Endothelial cell of umbilical vein (primary cell): ENCODE results near the gene OLFM1. TPM values are rescaled to one million over a fixed set of nuclear protein-coding genes. Genes with fewer than 3 reads are reported as not detected.

Experiments
- BruUV-seq: library from RNA; stranded (reverse); fragments of 400-500 nt; replicated peaks from 2 replicates; lab custom pipeline; 2021; lab: Mats Ljungman, UMichigan
- CTCF ChIA-PET: fragments of 300-600, 350-600 bp; sonication (Branson Sonifier 250); formaldehyde crosslinking; loops from one replicate; lab custom pipeline; 2021; ENCODE audit warnings: antibody characterized with exemption, inconsistent platforms; lab: Charles Lee
- POLR2A ChIA-PET: fragments of 300-600, 350-600 bp; sonication (Branson Sonifier 250); formaldehyde crosslinking; loops from one replicate; lab custom pipeline; 2021; ENCODE audit warnings: antibody characterized with exemption, inconsistent platforms; lab: Charles Lee
- DNase-seq: peaks from one replicate; pipeline ENCODE4 v3.0.0-alpha.2; 2011; ENCODE audit warnings: low read depth, low spot score
- FAIRE-seq: peaks from 2 replicates; lab custom pipeline; 2011; peaks lifted over from hg19 to GRCh38; lab: Jason Lieb, UNC
- H2AFZ ChIP-seq: 2 replicates; pipeline ENCODE4 v1.6.0; 2012; ENCODE audit warnings: low read depth, low read length, control low read depth, inconsistent platforms
- H3K27ac ChIP-seq: 2 replicates; pipeline ENCODE4 v1.5.1; 2011; ENCODE audit warnings: low read depth, mild to moderate bottlenecking, control low read depth, low read length, moderate library complexity; ENCODE audit not compliant: insufficient read depth
- H3K27me3 ChIP-seq, 2 experiments: 2 replicates each; pipeline versions ENCODE4 v1.6.0 to v1.6.1; 2011; ENCODE audit warnings: low read length in 2 of 2, mixed read lengths in 1 of 2; ENCODE audit not compliant: control insufficient read depth in 2 of 2, insufficient read depth in 2 of 2
- H3K36me3 ChIP-seq, 2 experiments: 2 replicates in 1 of 2; 3 replicates in 1 of 2; pipeline ENCODE4 v1.5.1; 2011; ENCODE audit warnings: low read length in 2 of 2, mild to moderate bottlenecking in 1 of 2, moderate library complexity in 1 of 2; ENCODE audit not compliant: control insufficient read depth in 2 of 2, insufficient read depth in 2 of 2; ENCODE audit errors: extremely low read depth in 1 of 2
- H3K4me1 ChIP-seq: 3 replicates; pipeline ENCODE4 v1.5.1; 2011; ENCODE audit warnings: mild to moderate bottlenecking, low read length; ENCODE audit not compliant: control insufficient read depth, insufficient read depth; ENCODE audit errors: extremely low read depth
- H3K4me2 ChIP-seq: 2 replicates; pipeline ENCODE4 v1.6.1; 2011; ENCODE audit warnings: low read length, control low read depth, mixed read lengths; ENCODE audit not compliant: insufficient read depth
- H3K4me3 ChIP-seq, 3 experiments: fragments of 200-600 bp in 1 of 3; sonication (generic), shearing (Covaris generic) in 1 of 3; replicated peaks in 1 of 3; 2 replicates each; pipeline ENCODE4 v1.5.1; 2011 to 2016; ENCODE audit warnings: control low read depth in 3 of 3, low read length in 3 of 3, mild to moderate bottlenecking in 2 of 3, inconsistent platforms in 1 of 3, low read depth in 1 of 3, moderate library complexity in 1 of 3; ENCODE audit not compliant: insufficient read depth in 1 of 3
- H3K79me2 ChIP-seq: 2 replicates; pipeline ENCODE4 v1.6.0; 2012; ENCODE audit warnings: low read length, inconsistent platforms; ENCODE audit not compliant: control insufficient read depth, insufficient read depth
- H3K9ac ChIP-seq: replicated peaks from 2 replicates; pipeline ENCODE3; 2011; ENCODE audit warnings: low read length, control low read depth; ENCODE audit not compliant: insufficient read depth; ENCODE audit errors: extremely low read depth
- H3K9me1 ChIP-seq: replicated peaks from 3 replicates; pipeline ENCODE4 v1.6.0; 2011; ENCODE audit warnings: mild to moderate bottlenecking, low read length; ENCODE audit not compliant: control insufficient read depth, insufficient read depth; ENCODE audit errors: extremely low read depth
- H3K9me3 ChIP-seq: replicated peaks from 2 replicates; pipeline ENCODE4 v1.5.1; 2012; ENCODE audit warnings: low read length, inconsistent platforms; ENCODE audit not compliant: control insufficient read depth, insufficient read depth
- H4K20me1 ChIP-seq: replicated peaks from 2 replicates; pipeline ENCODE3; 2011; ENCODE audit warnings: mild to moderate bottlenecking, low read length; ENCODE audit not compliant: control insufficient read depth, insufficient read depth; ENCODE audit errors: extremely low read depth
- CTCF ChIP-seq, 2 donors: IDR thresholded peaks; 1 replicate in 1 of 2; 2 replicates in 1 of 2; pipeline ENCODE4 v1.5.1; 2011; ENCODE audit warnings: low read length in 2 of 2, mild to moderate bottlenecking in 2 of 2, moderate library complexity in 2 of 2, control low read depth in 1 of 2, inconsistent platforms in 1 of 2, low read depth in 1 of 2; ENCODE audit not compliant: insufficient read depth in 1 of 2; ENCODE audit errors: extremely low read depth in 1 of 2
- EZH2 ChIP-seq: IDR thresholded peaks from 2 replicates; pipeline ENCODE4 v1.6.1; 2012; ENCODE audit warnings: borderline replicate concordance, low read depth, mild to moderate bottlenecking, moderate library complexity, low read length, inconsistent platforms; ENCODE audit not compliant: severe bottlenecking
- FOS ChIP-seq: IDR thresholded peaks from 2 replicates; pipeline ENCODE4 v1.6.1; 2011; ENCODE audit warnings: mild to moderate bottlenecking, low read length, moderate library complexity, borderline replicate concordance; ENCODE audit not compliant: insufficient read depth
- GATA2 ChIP-seq: IDR thresholded peaks from 2 replicates; pipeline ENCODE4 v1.7.0; 2011; ENCODE audit warnings: low read depth, mild to moderate bottlenecking, moderate library complexity, mixed read lengths, low read length; ENCODE audit not compliant: insufficient read length, insufficient read depth
- JUN ChIP-seq: IDR thresholded peaks from 2 replicates; pipeline ENCODE4 v1.6.1; 2011; ENCODE audit warnings: borderline replicate concordance, low read depth; ENCODE audit not compliant: insufficient read length, insufficient read depth
- MYC ChIP-seq: IDR thresholded peaks from one replicate; pipeline ENCODE4 v1.6.1; 2011; ENCODE audit warnings: mild to moderate bottlenecking, low read depth, low read length
- POLR2A ChIP-seq: IDR thresholded peaks from 2 replicates; pipeline ENCODE4 v1.6.1; 2012; ENCODE audit warnings: low read depth, mild to moderate bottlenecking, control low read depth, low read length
- POLR2AphosphoS5 ChIP-seq: IDR thresholded peaks from 2 replicates; pipeline ENCODE4 v1.6.1; 2012; ENCODE audit warnings: low read depth, mild to moderate bottlenecking, control low read depth, low read length, moderate library complexity; ENCODE audit not compliant: insufficient read depth
- dilution Hi-C: fragments of 300-500 bp; cut with MboI; formaldehyde crosslinking; loops from one replicate; pipeline ENCODE4 v1.15.0; 2019; ENCODE audit warnings: low sequenced_read_pairs; ENCODE audit not compliant: extremely low pct_ligation_motif_present
- intact Hi-C: fragments of 100-400 bp; cut with micrococcal nuclease; formaldehyde crosslinking; loops from one replicate; pipeline ENCODE4 v1.10.0; 2022
- polyA plus RNA-seq, 4 experiments: library from polyadenylated mRNA; depleted of rRNA in 3 of 4; stranded (reverse) in 3 of 4; unstranded in 1 of 4; fragments of >200 nt; gene quantifications; 2 replicates each; pipeline versions ENCODE4 v1.2.1 to v1.2.3, GENCODE V29; 2011 to 2012; ENCODE audit warnings: missing spikeins in 1 of 4
- total RNA-seq: library from RNA; stranded (reverse); gene quantifications from 2 replicates; pipeline ENCODE4 v1.2.3, GENCODE V29; 2021
- TF ChIP-seq, protein P1 (sequence below): IDR thresholded peaks from 2 replicates; pipeline ENCODE4 v1.6.1; 2011; ENCODE audit not compliant: insufficient read depth, insufficient read length

Gene OLFM1
- total and polyA plus RNA-seq, 2 donors (not counting 3 experiments of a cell fraction or from before 2014, with no cell fraction given) = 0.07 to 0.95 TPM

DNA sequence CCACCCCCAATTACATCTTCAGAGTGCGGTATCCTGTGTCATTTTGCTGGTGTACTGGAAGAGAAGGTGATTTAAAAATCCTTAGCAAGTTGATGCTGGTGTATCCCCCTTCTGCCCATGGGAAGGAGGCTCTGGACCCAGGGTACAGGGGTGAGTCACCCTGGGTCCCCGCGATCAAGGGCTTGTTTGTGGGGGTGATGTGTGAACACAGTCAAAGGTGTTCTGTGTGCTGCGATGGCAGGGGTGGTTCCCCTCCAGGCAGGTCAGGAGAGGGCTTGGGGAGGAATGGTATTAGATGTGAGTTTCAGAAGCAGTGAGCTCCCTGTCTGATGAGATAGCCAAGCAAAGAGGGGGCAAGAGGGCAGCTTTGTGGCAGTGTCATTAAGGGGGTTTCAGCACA, 28.9 kb downstream of the OLFM1 start:
- Histone ChIP-seq H3K36me3 (no peaks in the 10 kb centered on the region), H3K4me3 (no peak overlapping the region), H3K4me1 (no peaks in the 10 kb centered on the region), H2AFZ (no peak overlapping the region), H3K27ac (no peak overlapping the region), H3K9me1 (no peaks in the 10 kb centered on the region), H3K4me2 (no peak overlapping the region), H4K20me1 (no peaks in the 10 kb centered on the region), H3K9me3 (no peaks in the 10 kb centered on the region), H3K9ac (no peak overlapping the region), H3K79me2 (no peaks in the 10 kb centered on the region), H3K27me3 (no peaks in the 10 kb centered on the region)
- POLR2A ChIA-PET = no interaction called here
- FAIRE-seq (no peak), DNase-seq (no peak)
- intact Hi-C loops (no loop called here), dilution Hi-C loops (no loop called here)
- no peak for TF ChIP-seq FOS
- CTCF ChIA-PET = no interaction called here
- BruUV-seq = no TSS peak

- intact Hi-C loops = no loop called here
- no peak for DNase-seq
- Histone ChIP-seq H3K36me3 (no peaks in the 10 kb centered on the region), H3K4me2 (no peak overlapping the region), H3K4me1 (no peaks in the 10 kb centered on the region), H3K9me3 (no peaks in the 10 kb centered on the region), H3K79me2 (no peaks in the 10 kb centered on the region), H3K27me3 (no peaks in the 10 kb centered on the region), H4K20me1 (no peaks in the 10 kb centered on the region), H3K9ac (no peak overlapping the region), H3K27ac (no peak overlapping the region), H3K9me1 (no peaks in the 10 kb centered on the region), H2AFZ (no peak overlapping the region), H3K4me3 (no peak overlapping the region)
- no peak for FAIRE-seq
- no TSS peak for BruUV-seq
- TF ChIP-seq GATA2 = no peak
- TF ChIP-seq CTCF (IDR thresholded peaks at IDR 0.05; ENCODE audit: extremely low read depth in 1 of 2, insufficient read depth in 1 of 2, low read depth in 1 of 2, low read length in 2 of 2) = no peak
- TF ChIP-seq POLR2AphosphoS5 = no peak
- TF ChIP-seq MYC = no peak
- TF ChIP-seq FOS = no peak
- TF ChIP-seq, protein P1, sequence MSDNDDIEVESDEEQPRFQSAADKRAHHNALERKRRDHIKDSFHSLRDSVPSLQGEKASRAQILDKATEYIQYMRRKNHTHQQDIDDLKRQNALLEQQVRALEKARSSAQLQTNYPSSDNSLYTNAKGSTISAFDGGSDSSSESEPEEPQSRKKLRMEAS = no peak
- no peak for TF ChIP-seq JUN
- TF ChIP-seq POLR2A = no peak
- TF ChIP-seq EZH2 = no peak
- ChIA-PET CTCF (no interaction called here), POLR2A (no interaction called here)
- dilution Hi-C loops = no loop called here
Measured at GRCh38 chr9:135116881-135117280, 29.4 kb downstream of the OLFM1 start.
